Cardiac fibroblast (primary cell): ENCODE measurements around the gene SPTBN4.
"Not testable (repeated sequence)": the region's sequence is repeated elsewhere in the genome, so short reads cannot be mapped to it uniquely, and the experiment has no call there.

Experiments
- DNase-seq, 2 donors: peaks; one replicate each; pipeline versions ENCODE4 v3.0.0 to v3.0.0-alpha.2; 2010; ENCODE audit warnings: low read depth in 2 of 2
- H3K4me3 ChIP-seq, 2 donors: replicated peaks in 1 of 2; 1 replicate in 1 of 2; 2 replicates in 1 of 2; pipeline ENCODE4 v1.5.1; 2011; ENCODE audit warnings: low read depth in 2 of 2, low read length in 2 of 2, mild to moderate bottlenecking in 2 of 2, moderate library complexity in 1 of 2
- CTCF ChIP-seq: IDR thresholded peaks from one replicate; pipeline ENCODE4 v1.5.1; 2011; ENCODE audit warnings: low read depth, mild to moderate bottlenecking, low read length, inconsistent platforms

SPTBN4 gene

GRCh38 chr19:40497214-40497613 lies 30.4 kb downstream of the SPTBN4 start:
- DNase-seq: no peak

GRCh38 chr19:40499320-40499719 lies 32.5 kb downstream of the SPTBN4 start:
- H3K4me3 ChIP-seq: no peak overlapping the region
- no peak for TF ChIP-seq CTCF
- no peak for DNase-seq

More at GRCh38 chr19:40497214-40497613, 30.4 kb downstream of the SPTBN4 start:
- TF ChIP-seq CTCF: no peak
- no peak overlapping the region for H3K4me3 ChIP-seq

- not testable (repeated sequence) for DNase-seq, H3K4me3 ChIP-seq
Measured at GRCh38 chr19:40500678-40501530, 34.1 kb downstream of the SPTBN4 start.

GRCh38 chr19:40501599-40501998 lies 34.8 kb downstream of the SPTBN4 start:
- no peak for DNase-seq
- TF ChIP-seq CTCF: no peak
- no peak overlapping the region for H3K4me3 ChIP-seq

GRCh38 chr19:40502081-40502480 lies 35.3 kb downstream of the SPTBN4 start:
- DNase-seq: no peak
- no peak overlapping the region for H3K4me3 ChIP-seq
- TF ChIP-seq CTCF: no peak

GRCh38 chr19:40502647-40503319 lies 36.0 kb downstream of the SPTBN4 start:
- peak; percentile 6 for TF ChIP-seq CTCF
- peak in 1 of 2 donors; percentile 3 for DNase-seq

GRCh38 chr19:40503320-40503695 lies 36.5 kb downstream of the SPTBN4 start:
- no peak for TF ChIP-seq CTCF
- H3K4me3 ChIP-seq: no peak overlapping the region
- DNase-seq: no peak

More at GRCh38 chr19:40502647-40503319, 36.0 kb downstream of the SPTBN4 start:
- no peak overlapping the region for H3K4me3 ChIP-seq
